Psoas muscle (tissue), 8 donors: Measurements from ENCODE around the gene GRIK5. TPM values are rescaled to one million over a fixed set of nuclear protein-coding genes. Genes with fewer than 3 reads are reported as not detected.

Source experiments
- ATAC-seq, 4 donors: fragments of 200-7000 bp; cut with Tn5 transposase; one replicate each; pipeline ENCODE4 v1.9.1; 2020; ENCODE audit warnings: moderate library complexity in 3 of 4, mild to moderate bottlenecking in 2 of 4
- DNase-seq, 2 donors: peaks; one replicate each; pipeline ENCODE4 v3.0.0-alpha.2; 2020
- H3K27ac ChIP-seq: fragments of 200-600 bp; one replicate; pipeline ENCODE4 v1.8.0; 2022
- H3K27me3 ChIP-seq, 3 donors: fragments of 200-600 bp in 1 of 3; one replicate each; pipeline versions ENCODE4 v1.6.1 to v1.8.0; 2013 to 2022; ENCODE audit warnings: low read length in 2 of 3, mild to moderate bottlenecking in 2 of 3, moderate library complexity in 1 of 3; ENCODE audit not compliant: insufficient read depth in 3 of 3
- H3K36me3 ChIP-seq, 2 donors: fragments of 200-600 bp in 1 of 2; one replicate each; pipeline versions ENCODE4 v1.6.1 to v1.8.0; 2013 to 2022; ENCODE audit warnings: low read depth in 1 of 2, mild to moderate bottlenecking in 1 of 2, moderate library complexity in 1 of 2; ENCODE audit not compliant: insufficient read depth in 1 of 2
- H3K4me1 ChIP-seq: fragments of 200-600 bp; one replicate; pipeline ENCODE4 v1.8.0; 2022
- H3K4me3 ChIP-seq: fragments of 200-600 bp; one replicate; pipeline ENCODE4 v1.8.0; 2022; ENCODE audit warnings: mild to moderate bottlenecking
- H3K9me3 ChIP-seq: fragments of 200-600 bp; one replicate; pipeline ENCODE4 v1.8.0; 2022
- CTCF ChIP-seq: fragments of 200-600 bp; IDR thresholded peaks from one replicate; pipeline ENCODE4 v1.8.0; 2022; ENCODE audit warnings: antibody characterized with exemption
- WGBS, 3 donors: extraction: QIAGEN DNeasy Blood & Tissue Kit; methylation state at CpG; one replicate each; pipeline versions ENCODE4 v1.1.6 to v1.1.7; 2013; 5-methylcytosine and 5-hydroxymethylcytosine counted together
- intact Hi-C, 2 donors: fragments of 100-400 bp; cut with DNase I; formaldehyde crosslinking; loops; one replicate each; pipeline versions ENCODE4 v1.11.0 to v1.14.2; 2022
- polyA plus RNA-seq, 3 donors: library from polyadenylated mRNA; stranded (reverse); fragments of 200-250 nt; gene quantifications; one replicate each; pipeline ENCODE4 v1.2.3, GENCODE V29; 2013
- total RNA-seq, 4 donors: library from RNA; stranded (reverse); fragmentation: NEBNext Ultra II Directional in 2 of 4; extraction: Animal tissue kit (Norgen Biotek cat#: 25700) in 2 of 4; gene quantifications; one replicate each; pipeline versions ENCODE4 v1.2.1 to v1.2.4, GENCODE V29; 2021 to 2023
- donor health status: healthy with polysubstance abuse.
- donor health status: DM: no; HTN: no; CAD: no; lungs with moderate emphysema.
- donor health status: Bipolar disorder and iron deficiency.
- donor health status: healthy.
- donor health status: DM: yes; HTN: yes; CAD: no.
- donor health status: DM: no; HTN: no; CAD: no.
- donor health status: DM: no; HTN: no; CAD: no.
- donor health status: DM: yes; HTN: yes; CAD: no.

Gene GRIK5
- total and polyA plus RNA-seq, 7 donors: 0.26 to 0.88 (median 0.45) TPM

- DNase-seq: peak in 1 of 2 donors; percentile 34
- no peaks in the 10 kb centered on the region for H3K9me3 ChIP-seq
- TF ChIP-seq CTCF: no peak
- no peaks in the 10 kb centered on the region for H3K36me3 ChIP-seq
- no peak for ATAC-seq
- no peak overlapping the region for H3K4me3 ChIP-seq
- WGBS, 3 donors: 90 to 93% (median 91%) methylated on average over 13 of the region's 13 CpGs
- intact Hi-C loops: no loop called here
- no peaks in the 10 kb centered on the region for H3K4me1 ChIP-seq
- no peaks in the 10 kb centered on the region for H3K27me3 ChIP-seq
- no peak overlapping the region for H3K27ac ChIP-seq
These were observed 19.8 kb upstream of the GRIK5 start for GRCh38 chr19:42089772-42090171.

GRCh38 chr19:42089191-42089750 is 19.3 kb upstream of the GRIK5 start:
- 75 to 81% (median 76%) methylated on average over 13 of the region's 13 CpGs for WGBS, 3 donors
- Histone ChIP-seq H3K27me3 (no peaks in the 10 kb centered on the region), H3K4me3 (no peak overlapping the region), H3K27ac (no peak overlapping the region), H3K4me1 (no peaks in the 10 kb centered on the region), H3K36me3 (no peaks in the 10 kb centered on the region), H3K9me3 (no peaks in the 10 kb centered on the region)
- peak in 1 of 2 donors; percentile 26 for DNase-seq
- intact Hi-C loops: no loop called here
- no peak for ATAC-seq
- TF ChIP-seq CTCF: no peak

GRCh38 chr19:42088471-42089190 is 18.6 kb upstream of the GRIK5 start:
- DNase-seq (peak in 1 of 2 donors; percentile 48), ATAC-seq (no peak)
- Histone ChIP-seq H3K36me3 (no peaks in the 10 kb centered on the region), H3K9me3 (no peaks in the 10 kb centered on the region), H3K4me3 (no peak overlapping the region), H3K27me3 (no peaks in the 10 kb centered on the region), H3K27ac (no peak overlapping the region), H3K4me1 (no peaks in the 10 kb centered on the region)
- intact Hi-C loops: no loop called here
- no peak for TF ChIP-seq CTCF
- 58 to 71% (median 61%) methylated on average over 18 of the region's 18 CpGs for WGBS, 3 donors

- Histone ChIP-seq H3K4me3 (no peak overlapping the region), H3K27ac (no peak overlapping the region), H3K27me3 (no peaks in the 10 kb centered on the region), H3K9me3 (no peaks in the 10 kb centered on the region), H3K4me1 (no peaks in the 10 kb centered on the region), H3K36me3 (peaks cover 0 to 2% of the 10 kb centered on the region in 2 donors)
- WGBS, 3 donors: 76 to 82% (median 81%) methylated on average over 11 of the region's 11 CpGs
- TF ChIP-seq CTCF: no peak
- intact Hi-C loops: no loop called here
- ATAC-seq (no peak), DNase-seq (no peak)
These were observed 17.0 kb upstream of the GRIK5 start for GRCh38 chr19:42086770-42087550.
